K562 (cell line): Measurements from ENCODE around the gene CALU. TPM values are rescaled to one million over a fixed set of nuclear protein-coding genes. Genes with fewer than 3 reads are reported as not detected.

ENCODE experiments used
- ARID3A ChIP-seq: IDR thresholded peaks from 2 replicates; pipeline ENCODE4 v1.6.1; 2012; ENCODE audit warnings: low read depth, low read length, improper control_type of control experiment, borderline replicate concordance
- CCNT2 ChIP-seq: IDR thresholded peaks from 2 replicates; pipeline ENCODE4 v1.6.1; 2011; ENCODE audit warnings: borderline replicate concordance, low read depth, mild to moderate bottlenecking, moderate library complexity, mixed read lengths, low read length; ENCODE audit not compliant: insufficient read length; ENCODE audit errors: extremely low read depth
- CREM ChIP-seq: IDR thresholded peaks from 2 replicates; pipeline ENCODE4 v1.6.1; 2014; ENCODE audit warnings: antibody characterized with exemption, low read depth
- CTCFL ChIP-seq: IDR thresholded peaks from 2 replicates; pipeline ENCODE4 v1.6.1; 2011; ENCODE audit warnings: borderline replicate concordance, low read depth, mild to moderate bottlenecking, moderate library complexity, low read length; ENCODE audit not compliant: insufficient read depth, poor library complexity, severe bottlenecking
- ETV5 ChIP-seq: sonication (generic); formaldehyde crosslinking; IDR thresholded peaks from 2 replicates; pipeline ENCODE4 v1.4.0; 2020; ENCODE audit warnings: low read depth, mild to moderate bottlenecking, missing genetic modification reagents
- GATA2 ChIP-seq: sonication (generic); formaldehyde crosslinking; IDR thresholded peaks from 2 replicates; pipeline ENCODE4 v1.4.0; 2020; ENCODE audit warnings: mild to moderate bottlenecking, missing genetic modification reagents
- MBD2 ChIP-seq: sonication (generic); IDR thresholded peaks from 2 replicates; pipeline ENCODE4 v1.6.1; 2016; ENCODE audit warnings: low read depth, borderline replicate concordance
- PHF21A ChIP-seq: fragments of 450-650 bp; IDR thresholded peaks from 2 replicates; pipeline ENCODE4 v1.6.1; 2017; ENCODE audit warnings: low read depth, borderline replicate concordance
- POLR2AphosphoS5 ChIP-seq: IDR thresholded peaks from 2 replicates; pipeline ENCODE4 v1.6.1; 2011; ENCODE audit warnings: mild to moderate bottlenecking, low read depth, low read length, moderate library complexity; ENCODE audit not compliant: control insufficient read depth, insufficient read depth
- SMARCA4 ChIP-seq: fragments of 450-650 bp; IDR thresholded peaks from 2 replicates; pipeline ENCODE4 v1.6.1; 2016
- THRAP3 ChIP-seq: fragments of 450-650 bp; IDR thresholded peaks from 2 replicates; pipeline ENCODE4 v1.6.1; 2016; ENCODE audit warnings: mild to moderate bottlenecking, inconsistent platforms, borderline replicate concordance
- YY1 ChIP-seq, 3 experiments: IDR thresholded peaks; 2 replicates each; pipeline ENCODE4 v1.6.1; 2011; ENCODE audit warnings: low read length in 2 of 3, mild to moderate bottlenecking in 2 of 3, moderate library complexity in 2 of 3, borderline replicate concordance in 1 of 3, control low read depth in 1 of 3, low read depth in 1 of 3; ENCODE audit not compliant: insufficient read depth in 3 of 3, insufficient replicate concordance in 2 of 3, control insufficient read depth in 1 of 3, insufficient read length in 1 of 3; ENCODE audit errors: extremely low read depth in 1 of 3
- ZNF217 ChIP-seq: sonication (generic); formaldehyde crosslinking; IDR thresholded peaks from 2 replicates; pipeline ENCODE4 v1.8.0; 2022; ENCODE audit warnings: mild to moderate bottlenecking, missing genetic modification reagents
- ZNF408 ChIP-seq: fragments of 250-450 bp; sonication (Bioruptor Pico); IDR thresholded peaks from 2 replicates; pipeline ENCODE4 v1.4.0; 2020; ENCODE audit warnings: low read depth, mild to moderate bottlenecking, moderate library complexity
- ZNF780A ChIP-seq: fragments of 250-450 bp; sonication (Bioruptor Pico); IDR thresholded peaks from 2 replicates; pipeline ENCODE4 v1.5.0; 2021; ENCODE audit warnings: mild to moderate bottlenecking
- polyA plus RNA-seq, 8 experiments: library from polyadenylated mRNA; depleted of rRNA in 4 of 8; stranded (reverse) in 5 of 8; unstranded in 3 of 8; fragments of >200 nt; fragmentation: Nextera tagmentation in 2 of 8; fragmentation: Illumina TruSeq in 1 of 8; extraction: Ambion mirVana in 2 of 8; extraction: Trizol in 1 of 8; gene quantifications; 2 replicates each; pipeline versions ENCODE4 v1.2.1 to v1.2.3, GENCODE V29; 2011 to 2014; ENCODE audit warnings: inconsistent platforms in 1 of 8, missing spikeins in 1 of 8
- total RNA-seq, 7 experiments: library from RNA; depleted of rRNA in 6 of 7; stranded (reverse); fragments of >200 nt in 6 of 7; fragmentation: Illumina TruSeq in 2 of 7; extraction: Trizol in 2 of 7; gene quantifications; 2 replicates each; pipeline versions ENCODE4 v1.2.1 to v1.2.3, GENCODE V29; 2011 to 2021; ENCODE audit warnings: low replicate concordance in 1 of 7
- TF ChIP-seq, protein P1 (sequence below): fragments of 200-800 bp; sonication (Bioruptor generic); IDR thresholded peaks from 2 replicates; pipeline ENCODE4 v1.6.1; 2017; ENCODE audit warnings: missing genetic modification characterization, missing compliant biosample characterization
- TF ChIP-seq, protein P2 (sequence below): fragments of 450-650 bp; IDR thresholded peaks from 2 replicates; pipeline ENCODE4 v1.6.1; 2017; ENCODE audit warnings: mild to moderate bottlenecking, moderate library complexity
- TF ChIP-seq, protein P3 (sequence below): IDR thresholded peaks from 3 replicates; pipeline ENCODE4 v1.6.1; 2011; ENCODE audit warnings: borderline replicate concordance, mild to moderate bottlenecking; ENCODE audit not compliant: insufficient read length, insufficient read depth

Gene CALU
- total and polyA plus RNA-seq, 9 of the 15 experiments (the other 6 are each of a cell fraction or from before 2014, with no cell fraction given): 166 to 286 (median 215) TPM

- no peak for TF ChIP-seq ARID3A
- TF ChIP-seq GATA2 (CRISPR knock-in tag): peak; percentile 94
- peak; percentile 63 for TF ChIP-seq CREM
- TF ChIP-seq POLR2AphosphoS5: peak; percentile 94
- TF ChIP-seq, protein P1, sequence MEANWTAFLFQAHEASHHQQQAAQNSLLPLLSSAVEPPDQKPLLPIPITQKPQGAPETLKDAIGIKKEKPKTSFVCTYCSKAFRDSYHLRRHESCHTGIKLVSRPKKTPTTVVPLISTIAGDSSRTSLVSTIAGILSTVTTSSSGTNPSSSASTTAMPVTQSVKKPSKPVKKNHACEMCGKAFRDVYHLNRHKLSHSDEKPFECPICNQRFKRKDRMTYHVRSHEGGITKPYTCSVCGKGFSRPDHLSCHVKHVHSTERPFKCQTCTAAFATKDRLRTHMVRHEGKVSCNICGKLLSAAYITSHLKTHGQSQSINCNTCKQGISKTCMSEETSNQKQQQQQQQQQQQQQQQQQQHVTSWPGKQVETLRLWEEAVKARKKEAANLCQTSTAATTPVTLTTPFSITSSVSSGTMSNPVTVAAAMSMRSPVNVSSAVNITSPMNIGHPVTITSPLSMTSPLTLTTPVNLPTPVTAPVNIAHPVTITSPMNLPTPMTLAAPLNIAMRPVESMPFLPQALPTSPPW (CRISPR knock-in tag): peak; percentile 87
- TF ChIP-seq, protein P2, sequence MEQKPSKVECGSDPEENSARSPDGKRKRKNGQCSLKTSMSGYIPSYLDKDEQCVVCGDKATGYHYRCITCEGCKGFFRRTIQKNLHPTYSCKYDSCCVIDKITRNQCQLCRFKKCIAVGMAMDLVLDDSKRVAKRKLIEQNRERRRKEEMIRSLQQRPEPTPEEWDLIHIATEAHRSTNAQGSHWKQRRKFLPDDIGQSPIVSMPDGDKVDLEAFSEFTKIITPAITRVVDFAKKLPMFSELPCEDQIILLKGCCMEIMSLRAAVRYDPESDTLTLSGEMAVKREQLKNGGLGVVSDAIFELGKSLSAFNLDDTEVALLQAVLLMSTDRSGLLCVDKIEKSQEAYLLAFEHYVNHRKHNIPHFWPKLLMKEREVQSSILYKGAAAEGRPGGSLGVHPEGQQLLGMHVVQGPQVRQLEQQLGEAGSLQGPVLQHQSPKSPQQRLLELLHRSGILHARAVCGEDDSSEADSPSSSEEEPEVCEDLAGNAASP: no peak
- no peak for TF ChIP-seq ZNF408 (CRISPR knock-in tag)
- no peak for TF ChIP-seq THRAP3
- peak; percentile 62; the same call in 1 of the 2 replicates for TF ChIP-seq PHF21A
- no peak for TF ChIP-seq ZNF217
- TF ChIP-seq CCNT2: peak; percentile 20
- TF ChIP-seq MBD2: no peak
- peak; percentile 88 for TF ChIP-seq SMARCA4
- no peak for TF ChIP-seq ETV5 (CRISPR knock-in tag)
- TF ChIP-seq CTCFL: no peak
- TF ChIP-seq YY1 (IDR thresholded peaks at IDR 0.05; ENCODE audit: borderline replicate concordance in 1 of 3, control insufficient read depth in 1 of 3, extremely low read depth in 1 of 3, insufficient read depth in 3 of 3, insufficient read length in 1 of 3, insufficient replicate concordance in 2 of 3, low read depth in 1 of 3, low read length in 2 of 3): peak in 2 of 3 experiments; percentile 31 to 63
- TF ChIP-seq ZNF780A (CRISPR knock-in tag): no peak
- TF ChIP-seq, protein P3, sequence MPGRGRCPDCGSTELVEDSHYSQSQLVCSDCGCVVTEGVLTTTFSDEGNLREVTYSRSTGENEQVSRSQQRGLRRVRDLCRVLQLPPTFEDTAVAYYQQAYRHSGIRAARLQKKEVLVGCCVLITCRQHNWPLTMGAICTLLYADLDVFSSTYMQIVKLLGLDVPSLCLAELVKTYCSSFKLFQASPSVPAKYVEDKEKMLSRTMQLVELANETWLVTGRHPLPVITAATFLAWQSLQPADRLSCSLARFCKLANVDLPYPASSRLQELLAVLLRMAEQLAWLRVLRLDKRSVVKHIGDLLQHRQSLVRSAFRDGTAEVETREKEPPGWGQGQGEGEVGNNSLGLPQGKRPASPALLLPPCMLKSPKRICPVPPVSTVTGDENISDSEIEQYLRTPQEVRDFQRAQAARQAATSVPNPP: no peak
These were observed 73.5 kb downstream of the CALU start (continued) for GRCh38 chr7:128812514-128813168.
